MM.1S (cell line): ENCODE measurements around the gene SOBP.

Experiments used
- DNase-seq: peaks from one replicate; pipeline ENCODE4 v3.0.0-alpha.2; 2015
- H2AFZ ChIP-seq: fragments of 300-600 bp; sonication (generic); 2 replicates; pipeline ENCODE4 v1.6.0; 2016; ENCODE audit warnings: antibody characterized with exemption, low read length
- H3F3A ChIP-seq: fragments of 300-600 bp; sonication (generic); 2 replicates; pipeline ENCODE4 v1.6.1; 2016; ENCODE audit warnings: mild to moderate bottlenecking, antibody characterized with exemption, low read length, moderate library complexity, mixed read lengths; ENCODE audit not compliant: insufficient read depth
- H3K27ac ChIP-seq: fragments of 300-600 bp; sonication (generic); 2 replicates; pipeline ENCODE4 v1.5.1; 2016; ENCODE audit warnings: mild to moderate bottlenecking, low read length
- H3K27me3 ChIP-seq: fragments of 300-600 bp; sonication (generic); replicated peaks from 2 replicates; pipeline ENCODE4 v1.6.0; 2016; ENCODE audit warnings: low read length; ENCODE audit not compliant: insufficient read depth
- H3K36me3 ChIP-seq: fragments of 300-600 bp; sonication (generic); replicated peaks from 2 replicates; pipeline ENCODE4 v1.6.1; 2016; ENCODE audit warnings: mild to moderate bottlenecking, low read length, mixed read lengths; ENCODE audit not compliant: insufficient read depth
- H3K4me1 ChIP-seq: fragments of 300-600 bp; sonication (generic); 2 replicates; pipeline ENCODE4 v1.6.1; 2016; ENCODE audit warnings: low read length, mixed read lengths
- H3K4me2 ChIP-seq: fragments of 300-600 bp; sonication (generic); 2 replicates; pipeline ENCODE4 v1.6.0; 2016; ENCODE audit warnings: low read depth, low read length
- H3K4me3 ChIP-seq: fragments of 300-600 bp; sonication (generic); 2 replicates; pipeline ENCODE4 v1.5.1; 2016; ENCODE audit warnings: low read length, mixed read lengths
- H3K79me2 ChIP-seq: fragments of 300-600 bp; sonication (generic); 2 replicates; pipeline ENCODE4 v1.6.1; 2016; ENCODE audit warnings: mixed run types, low read length, mixed read lengths
- H3K9ac ChIP-seq: fragments of 300-600 bp; sonication (generic); 2 replicates; pipeline ENCODE4 v1.6.1; 2016; ENCODE audit warnings: low read length, mixed read lengths
- H3K9me2 ChIP-seq: fragments of 300-600 bp; sonication (generic); replicated peaks from 2 replicates; pipeline ENCODE4 v1.6.1; 2016; ENCODE audit warnings: mild to moderate bottlenecking, low read length, mixed read lengths; ENCODE audit not compliant: insufficient read depth
- H3K9me3 ChIP-seq: fragments of 300-600 bp; sonication (generic); replicated peaks from 2 replicates; pipeline ENCODE4 v1.6.1; 2016; ENCODE audit warnings: mild to moderate bottlenecking, low read length, mixed read lengths; ENCODE audit not compliant: insufficient read depth
- H4K20me1 ChIP-seq: fragments of 300-600 bp; sonication (generic); 2 replicates; pipeline ENCODE4 v1.6.1; 2016; ENCODE audit warnings: mild to moderate bottlenecking, low read length, moderate library complexity, mixed read lengths; ENCODE audit not compliant: insufficient read depth
- EZH2 ChIP-seq: fragments of 300-600 bp; sonication (generic); optimal IDR thresholded peaks from 2 replicates; pipeline ENCODE3; 2017; ENCODE audit warnings: low read depth, mild to moderate bottlenecking, antibody characterized with exemption, low read length, mixed read lengths
- EZH2phosphoT487 ChIP-seq: fragments of 300-600 bp; sonication (generic); IDR thresholded peaks from 2 replicates; pipeline ENCODE4 v1.6.1; 2018; ENCODE audit warnings: antibody characterized with exemption, low read length
- TF ChIP-seq, protein P1 (sequence below): fragments of 300-600 bp; sonication (generic); IDR thresholded peaks from 2 replicates; pipeline ENCODE4 v1.5.1; 2016; ENCODE audit warnings: antibody characterized with exemption, low read length, mixed read lengths

SOBP gene

GRCh38 chr6:107697682-107698081 lies 207.8 kb downstream of the SOBP start:
- Histone ChIP-seq H2AFZ (no peak overlapping the region), H4K20me1 (no peaks in the 10 kb centered on the region), H3K4me2 (no peak overlapping the region), H3K9me3 (no peaks in the 10 kb centered on the region), H3K4me1 (no peaks in the 10 kb centered on the region), H3K9me2 (no peaks in the 10 kb centered on the region), H3K27ac (no peak overlapping the region), H3F3A (no peaks in the 10 kb centered on the region), H3K4me3 (no peak overlapping the region), H3K27me3 (no peaks in the 10 kb centered on the region), H3K79me2 (no peaks in the 10 kb centered on the region), H3K36me3 (no peaks in the 10 kb centered on the region), H3K9ac (no peak overlapping the region)
- TF ChIP-seq, protein P1, sequence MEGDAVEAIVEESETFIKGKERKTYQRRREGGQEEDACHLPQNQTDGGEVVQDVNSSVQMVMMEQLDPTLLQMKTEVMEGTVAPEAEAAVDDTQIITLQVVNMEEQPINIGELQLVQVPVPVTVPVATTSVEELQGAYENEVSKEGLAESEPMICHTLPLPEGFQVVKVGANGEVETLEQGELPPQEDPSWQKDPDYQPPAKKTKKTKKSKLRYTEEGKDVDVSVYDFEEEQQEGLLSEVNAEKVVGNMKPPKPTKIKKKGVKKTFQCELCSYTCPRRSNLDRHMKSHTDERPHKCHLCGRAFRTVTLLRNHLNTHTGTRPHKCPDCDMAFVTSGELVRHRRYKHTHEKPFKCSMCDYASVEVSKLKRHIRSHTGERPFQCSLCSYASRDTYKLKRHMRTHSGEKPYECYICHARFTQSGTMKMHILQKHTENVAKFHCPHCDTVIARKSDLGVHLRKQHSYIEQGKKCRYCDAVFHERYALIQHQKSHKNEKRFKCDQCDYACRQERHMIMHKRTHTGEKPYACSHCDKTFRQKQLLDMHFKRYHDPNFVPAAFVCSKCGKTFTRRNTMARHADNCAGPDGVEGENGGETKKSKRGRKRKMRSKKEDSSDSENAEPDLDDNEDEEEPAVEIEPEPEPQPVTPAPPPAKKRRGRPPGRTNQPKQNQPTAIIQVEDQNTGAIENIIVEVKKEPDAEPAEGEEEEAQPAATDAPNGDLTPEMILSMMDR: no peak
- TF ChIP-seq EZH2: no peak
- no peak for TF ChIP-seq EZH2phosphoT487
- no peak for DNase-seq

- no peak overlapping the region for H2AFZ ChIP-seq
- H3K27me3 ChIP-seq: no peaks in the 10 kb centered on the region
- H3K9ac ChIP-seq: no peak overlapping the region
- H3K9me3 ChIP-seq: no peaks in the 10 kb centered on the region
- no peaks in the 10 kb centered on the region for H3F3A ChIP-seq
- no peaks in the 10 kb centered on the region for H3K4me1 ChIP-seq
- H3K4me3 ChIP-seq: no peak overlapping the region
- TF ChIP-seq EZH2phosphoT487 (no peak), EZH2 (no peak)
- TF ChIP-seq, protein P1: no peak
- no peak for DNase-seq
- no peaks in the 10 kb centered on the region for H3K36me3 ChIP-seq
- H3K9me2 ChIP-seq: no peaks in the 10 kb centered on the region
- no peak overlapping the region for H3K27ac ChIP-seq
- H3K4me2 ChIP-seq: no peak overlapping the region
- H3K79me2 ChIP-seq: no peaks in the 10 kb centered on the region
- no peaks in the 10 kb centered on the region for H4K20me1 ChIP-seq
Observed at GRCh38 chr6:107698146-107698545, 208.2 kb downstream of the SOBP start.

- H3K9me3 ChIP-seq: no peaks in the 10 kb centered on the region
- no peak overlapping the region for H2AFZ ChIP-seq
- no peaks in the 10 kb centered on the region for H3K27me3 ChIP-seq
- H3K4me2 ChIP-seq: no peak overlapping the region
- H3F3A ChIP-seq: no peaks in the 10 kb centered on the region
- no peaks in the 10 kb centered on the region for H3K4me1 ChIP-seq
- no peaks in the 10 kb centered on the region for H3K36me3 ChIP-seq
- H3K4me3 ChIP-seq: no peak overlapping the region
- no peaks in the 10 kb centered on the region for H4K20me1 ChIP-seq
- H3K9me2 ChIP-seq: no peaks in the 10 kb centered on the region
- no peak for DNase-seq
- no peak overlapping the region for H3K9ac ChIP-seq
- no peak for TF ChIP-seq EZH2
- TF ChIP-seq, protein P1: no peak
- TF ChIP-seq EZH2phosphoT487: no peak
- no peak overlapping the region for H3K27ac ChIP-seq
- no peaks in the 10 kb centered on the region for H3K79me2 ChIP-seq
Observed at GRCh38 chr6:107699254-107699653, 209.3 kb downstream of the SOBP start.
